ENCODE data around the gene PDYN.

The PDYN gene

DNA sequence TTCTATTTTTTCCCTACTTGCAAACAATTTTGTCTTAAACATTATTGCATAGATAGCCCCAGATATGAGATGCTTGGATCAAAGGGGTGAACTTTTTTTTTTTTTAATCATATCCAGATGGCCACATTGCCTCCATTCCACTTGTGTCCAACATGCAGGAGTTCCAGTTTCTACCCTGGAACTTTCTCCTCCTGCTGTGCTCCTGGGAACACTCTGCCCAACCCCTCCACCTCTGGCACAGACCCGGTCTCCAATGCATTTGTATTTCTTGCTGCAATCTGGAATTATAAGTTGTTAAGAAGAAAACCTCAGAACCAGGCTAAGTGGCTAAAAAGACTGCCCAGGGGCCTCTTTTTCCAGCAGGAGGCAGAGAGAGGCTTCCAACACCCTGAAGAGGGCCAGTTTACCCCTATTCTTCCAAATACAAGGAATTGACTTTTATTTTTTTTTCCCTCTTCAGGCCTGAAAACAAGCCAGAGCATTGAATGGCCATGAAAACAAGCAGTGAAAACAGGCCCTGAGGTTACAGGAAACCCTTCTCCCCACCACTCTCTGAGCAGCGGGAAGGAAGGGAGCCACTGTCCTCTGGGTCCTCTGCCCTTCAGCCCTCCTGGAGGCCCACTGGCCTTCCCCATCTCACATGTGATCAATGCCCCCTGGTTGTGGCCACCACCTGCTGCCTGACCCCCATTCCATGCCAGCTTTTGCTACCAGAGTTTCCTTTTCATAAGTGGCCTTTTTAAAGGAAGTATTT is 44.3 kb downstream of the PDYN start:
- DNase-seq = no peak

DNA sequence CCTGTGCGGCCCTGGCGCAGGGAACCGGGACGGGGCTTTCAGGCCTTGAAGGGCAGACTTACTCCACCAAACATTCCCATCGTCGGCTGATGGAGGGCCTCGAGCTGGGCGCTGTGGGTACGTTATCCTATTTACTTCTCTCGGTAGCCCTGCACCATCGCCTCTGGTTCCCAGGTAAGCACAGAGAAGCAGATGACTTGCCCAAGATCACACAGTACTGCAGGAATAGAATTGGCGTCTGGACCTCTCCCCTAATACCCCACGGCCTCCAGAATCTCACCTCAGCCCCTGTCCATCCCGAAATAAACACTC is 46.4 kb downstream of the PDYN start:
- DNase-seq = no peak

DNA sequence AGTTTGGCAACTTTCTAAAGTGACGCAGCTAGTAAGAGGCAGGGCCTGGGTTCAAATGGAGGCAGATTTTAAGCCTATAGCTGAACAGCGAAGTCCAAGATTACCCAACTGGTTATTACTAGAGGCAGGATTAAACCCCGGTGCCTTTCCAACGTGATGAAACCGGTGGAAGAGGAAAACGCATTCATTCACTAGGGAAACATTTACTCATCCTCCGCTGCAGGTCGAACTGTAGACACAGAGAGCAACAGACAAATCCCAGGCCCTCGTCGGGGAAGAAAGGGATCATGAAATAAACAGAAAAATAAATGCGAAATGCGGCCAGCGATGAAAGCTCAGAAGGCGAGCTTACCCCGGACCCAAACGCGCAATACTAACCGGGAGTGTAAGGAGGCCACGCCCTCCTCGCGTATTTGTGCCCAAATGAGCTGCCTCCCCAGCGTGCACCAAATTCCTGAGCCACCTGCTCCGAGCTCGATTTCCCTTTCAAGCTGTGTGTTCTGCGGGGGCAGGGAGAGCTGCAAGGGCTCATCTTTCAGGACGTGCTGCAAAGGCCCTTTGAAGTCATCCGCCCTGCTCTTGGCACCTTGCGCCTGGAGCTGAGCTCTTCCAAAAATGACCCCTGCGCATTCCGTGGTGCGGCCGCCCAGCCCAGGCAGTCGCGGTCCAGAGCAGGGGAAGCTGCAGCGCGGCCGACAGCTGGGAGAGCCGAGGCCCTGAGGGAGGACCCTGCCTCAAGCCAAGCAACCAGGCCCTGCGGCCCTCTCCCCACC is 46.9 kb downstream of the PDYN start:
- DNase-seq = no peak

DNA sequence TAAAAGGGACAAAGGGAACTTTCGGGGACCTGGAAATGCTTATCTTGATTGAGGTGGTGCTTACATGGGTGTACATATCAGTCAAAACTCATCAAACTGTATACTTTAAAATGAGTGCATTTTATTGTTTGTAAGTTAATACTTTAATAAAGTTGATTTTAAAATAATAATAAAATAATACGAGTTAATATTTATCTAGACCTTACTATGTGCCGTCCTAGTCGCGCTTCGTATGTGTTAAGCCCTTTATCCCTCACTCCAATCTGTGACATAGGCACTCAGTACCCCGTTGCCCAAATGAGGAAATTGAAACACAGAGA is 47.5 kb downstream of the PDYN start:
- DNase-seq = no peak

DNA sequence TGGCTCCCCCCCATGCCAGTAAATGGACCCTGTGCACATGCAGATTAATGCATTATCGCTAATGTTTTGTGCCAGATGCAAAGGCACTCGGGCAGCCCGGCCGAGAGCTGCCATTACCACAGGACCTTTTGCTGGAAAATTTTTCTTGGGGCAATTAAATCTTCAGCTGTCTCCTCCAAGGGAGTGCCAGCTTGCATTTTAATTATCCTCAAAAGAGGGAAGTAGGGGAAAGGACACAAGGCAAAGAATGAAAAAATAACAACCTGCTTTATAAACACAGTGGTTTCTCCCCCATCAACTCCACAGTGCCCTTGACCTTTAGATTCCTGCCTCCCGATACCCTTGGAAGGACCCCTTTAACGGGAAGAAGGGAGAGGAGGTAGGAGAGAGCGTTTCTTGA is 48.2 kb downstream of the PDYN start:
- no peak for DNase-seq

DNA sequence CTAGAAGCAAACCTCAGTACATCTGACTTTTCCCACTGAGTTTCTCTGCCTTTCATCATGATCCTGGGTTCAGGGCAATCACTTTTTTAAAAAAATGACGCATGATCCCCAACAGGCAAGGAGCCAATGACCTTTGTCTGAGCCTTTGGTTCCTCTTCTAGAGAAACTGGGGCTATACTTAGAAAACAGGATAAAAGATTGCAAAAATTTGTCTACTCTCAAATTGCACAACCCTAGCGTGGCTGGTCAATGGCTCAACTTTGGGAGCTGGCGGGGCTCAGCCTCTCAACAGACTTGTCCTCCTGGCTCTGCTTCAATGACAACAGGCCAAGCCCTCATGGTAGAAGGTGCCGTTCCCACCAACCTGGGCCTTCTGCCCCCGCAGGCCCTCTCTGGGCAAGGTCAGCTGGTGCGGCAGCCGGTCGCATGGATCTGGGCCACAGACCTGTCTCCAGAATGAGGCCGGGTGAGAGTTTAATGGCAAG is 48.7 kb downstream of the PDYN start:
- DNase-seq = no peak

DNA sequence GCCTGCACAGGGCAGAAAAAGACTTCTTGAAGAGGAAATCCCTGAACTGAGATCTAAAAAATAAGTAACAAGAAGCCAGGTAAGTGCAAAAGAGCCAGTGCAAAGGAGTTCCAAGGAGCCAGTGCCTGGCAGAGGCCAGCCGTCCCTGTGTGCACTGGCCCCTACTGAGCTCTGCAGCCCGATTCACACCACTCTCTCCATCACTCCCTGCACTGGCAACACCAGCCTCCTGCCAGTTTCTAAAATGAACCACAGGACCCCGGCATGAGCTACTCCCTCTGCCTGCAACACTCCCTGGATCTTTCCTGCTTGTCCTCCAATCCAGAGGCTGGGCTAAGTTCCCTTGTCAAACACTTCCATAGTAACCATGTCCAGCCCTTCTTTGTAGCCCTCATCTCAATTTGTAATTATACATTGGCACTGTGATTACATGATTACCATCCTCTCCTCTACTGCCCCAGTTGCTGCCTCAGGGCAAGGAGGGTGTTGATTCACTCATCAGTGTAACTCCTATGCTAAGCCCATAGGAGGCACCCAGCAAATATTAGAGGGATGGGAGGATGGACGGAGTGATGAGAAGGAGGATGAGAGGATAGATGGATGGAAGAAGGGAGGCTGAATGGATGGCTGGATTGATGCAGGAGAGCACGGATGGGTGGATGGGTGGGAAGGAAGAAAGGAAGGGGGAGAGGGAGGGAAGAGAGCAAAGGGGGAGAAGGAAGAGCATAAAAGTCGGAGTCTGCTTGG is 49.3 kb downstream of the PDYN start:
- no peak for DNase-seq

DNA sequence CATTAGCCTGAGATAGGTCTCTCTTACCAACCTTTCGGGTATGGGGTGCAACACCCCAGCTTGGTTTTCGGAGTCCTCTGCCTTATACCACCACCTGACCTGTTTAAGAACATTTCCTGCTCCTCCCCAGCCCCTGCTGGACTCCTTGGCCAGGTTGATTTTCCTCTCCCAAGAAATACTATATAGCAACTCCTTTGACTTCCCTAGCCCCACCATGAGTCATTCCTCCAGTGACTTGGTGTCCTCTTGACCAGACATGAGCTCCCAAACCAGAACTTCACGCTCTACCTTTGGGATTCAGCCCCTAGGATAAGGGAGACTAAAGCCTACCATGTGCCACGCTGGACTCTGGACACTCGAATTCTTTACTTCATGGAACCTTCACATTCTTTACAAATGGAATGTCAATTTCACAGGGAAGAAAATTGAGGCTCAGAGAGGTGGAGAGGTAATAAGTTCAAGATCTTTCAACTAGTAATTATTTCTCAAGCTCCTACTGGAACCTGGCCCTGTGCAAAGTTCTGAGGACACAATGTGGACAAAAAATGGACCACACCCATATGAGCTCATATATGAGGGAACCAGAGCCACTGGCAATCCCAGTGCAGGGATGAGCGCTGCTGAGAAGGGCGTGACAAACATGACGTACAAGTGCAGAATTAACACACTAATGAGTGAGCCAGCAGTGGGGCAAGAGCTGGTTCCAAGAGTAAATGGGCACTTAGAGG is 50.4 kb downstream of the PDYN start:
- DNase-seq = no peak

DNA sequence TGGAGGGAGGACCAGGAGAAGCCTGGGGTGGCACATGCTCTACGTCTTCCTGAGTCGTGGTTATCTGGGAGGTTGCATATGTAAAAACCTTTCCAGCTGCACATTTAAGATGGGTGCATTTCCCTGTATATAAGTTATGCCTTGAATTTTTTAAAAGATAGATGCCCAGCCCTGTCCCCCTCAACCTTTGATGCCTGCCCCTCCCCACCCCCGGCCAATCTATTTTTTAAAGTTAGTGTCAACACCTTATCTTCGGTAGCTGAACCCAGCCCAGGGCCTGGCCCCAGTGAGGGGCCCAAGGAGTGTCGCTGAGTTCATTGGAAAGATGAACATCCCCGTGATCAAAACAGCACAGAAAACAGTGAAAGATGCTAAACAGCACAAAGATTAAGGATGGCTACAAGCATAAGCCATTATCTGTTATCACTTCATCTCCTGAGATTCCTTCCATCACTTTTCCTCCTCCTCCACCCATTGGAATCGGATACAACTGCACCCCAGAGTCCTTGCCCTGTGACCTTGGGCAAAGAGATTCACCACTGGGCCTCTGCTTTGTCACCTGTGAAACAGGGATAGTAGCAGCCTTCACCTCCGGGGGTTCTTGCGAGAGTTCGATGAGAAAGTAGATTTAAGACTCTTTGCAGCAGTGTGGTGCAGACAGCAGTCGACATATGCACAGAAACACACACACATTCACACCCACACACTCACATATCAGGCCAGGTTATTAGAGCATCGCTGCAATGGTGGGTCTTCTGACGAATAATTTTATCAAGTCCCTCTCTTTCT is 51.2 kb downstream of the PDYN start:
- no peak for DNase-seq

DNA sequence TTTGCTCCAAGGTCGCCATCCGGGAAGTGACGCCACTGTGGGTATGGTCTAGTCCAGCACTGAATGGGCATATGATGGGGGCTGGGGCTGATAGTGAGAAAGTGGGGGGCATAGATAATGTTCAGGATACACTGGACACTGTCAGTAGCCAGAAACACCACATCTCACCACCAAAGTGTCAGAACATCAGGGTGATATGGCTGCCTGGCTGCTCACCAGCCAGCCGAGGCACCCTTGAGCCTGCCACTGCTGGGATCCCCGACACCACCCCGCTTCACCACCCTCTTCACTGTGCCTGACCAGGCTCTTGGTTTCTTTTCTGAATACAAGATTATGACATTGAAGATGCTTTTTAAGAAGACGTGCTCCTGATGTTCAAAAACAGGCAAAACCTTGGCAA is 51.8 kb downstream of the PDYN start:
- DNase-seq = no peak

DNA sequence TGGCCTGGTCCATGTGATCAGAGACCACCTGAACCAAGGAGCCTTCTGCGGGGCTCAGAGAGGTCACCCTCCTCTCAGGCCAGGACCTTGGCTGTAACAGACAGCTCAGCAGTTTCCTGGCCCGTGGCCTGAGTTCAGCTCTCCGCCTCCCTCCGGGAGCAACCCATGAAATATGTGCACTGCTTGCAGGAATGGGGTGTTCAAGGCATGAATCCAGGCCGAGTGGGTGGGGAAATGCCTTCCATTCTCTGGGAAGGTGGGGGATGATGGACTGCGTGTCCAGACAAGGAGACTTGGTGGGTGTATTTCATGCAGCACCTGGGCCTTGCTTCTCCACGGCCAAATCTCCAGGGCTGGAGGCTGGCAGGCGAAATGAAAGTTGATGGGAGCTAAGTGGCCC is 52.6 kb downstream of the PDYN start:
- DNase-seq = no peak

DNA sequence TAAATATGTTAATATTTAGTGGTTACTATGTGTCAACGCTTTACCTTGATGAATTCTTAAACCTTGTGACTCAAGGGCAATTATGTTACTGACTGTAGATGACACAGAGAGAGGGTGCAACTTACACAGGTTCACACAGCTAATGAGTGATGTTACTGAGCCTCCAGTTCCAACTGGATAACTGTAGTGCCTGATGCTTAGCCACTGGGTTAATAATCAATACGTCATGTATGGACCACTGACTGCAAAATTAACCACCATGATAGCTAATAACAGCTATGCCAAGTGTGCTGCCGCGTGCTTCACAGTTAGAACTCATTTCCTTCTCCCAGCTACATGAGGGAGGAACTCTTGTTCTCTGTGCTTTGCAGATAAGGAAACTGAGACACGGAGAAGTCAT is 53.3 kb downstream of the PDYN start:
- DNase-seq = no peak

DNA sequence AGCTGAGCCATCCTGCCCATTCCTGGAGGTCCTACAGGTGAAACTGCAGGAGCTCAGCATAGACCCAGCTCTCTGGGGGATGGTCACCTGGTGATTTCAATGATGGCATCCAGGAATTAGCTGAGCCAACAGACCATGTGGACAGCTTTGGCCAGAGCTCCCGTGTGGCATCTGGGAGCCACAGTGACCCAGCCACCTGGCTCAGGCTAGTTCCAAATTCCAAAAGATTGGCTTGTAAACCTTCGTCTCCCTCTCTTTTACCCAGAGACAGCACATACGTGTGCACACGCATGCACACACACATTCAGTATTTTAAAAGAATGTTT is 54.6 kb downstream of the PDYN start:
- DNase-seq = no peak

DNA sequence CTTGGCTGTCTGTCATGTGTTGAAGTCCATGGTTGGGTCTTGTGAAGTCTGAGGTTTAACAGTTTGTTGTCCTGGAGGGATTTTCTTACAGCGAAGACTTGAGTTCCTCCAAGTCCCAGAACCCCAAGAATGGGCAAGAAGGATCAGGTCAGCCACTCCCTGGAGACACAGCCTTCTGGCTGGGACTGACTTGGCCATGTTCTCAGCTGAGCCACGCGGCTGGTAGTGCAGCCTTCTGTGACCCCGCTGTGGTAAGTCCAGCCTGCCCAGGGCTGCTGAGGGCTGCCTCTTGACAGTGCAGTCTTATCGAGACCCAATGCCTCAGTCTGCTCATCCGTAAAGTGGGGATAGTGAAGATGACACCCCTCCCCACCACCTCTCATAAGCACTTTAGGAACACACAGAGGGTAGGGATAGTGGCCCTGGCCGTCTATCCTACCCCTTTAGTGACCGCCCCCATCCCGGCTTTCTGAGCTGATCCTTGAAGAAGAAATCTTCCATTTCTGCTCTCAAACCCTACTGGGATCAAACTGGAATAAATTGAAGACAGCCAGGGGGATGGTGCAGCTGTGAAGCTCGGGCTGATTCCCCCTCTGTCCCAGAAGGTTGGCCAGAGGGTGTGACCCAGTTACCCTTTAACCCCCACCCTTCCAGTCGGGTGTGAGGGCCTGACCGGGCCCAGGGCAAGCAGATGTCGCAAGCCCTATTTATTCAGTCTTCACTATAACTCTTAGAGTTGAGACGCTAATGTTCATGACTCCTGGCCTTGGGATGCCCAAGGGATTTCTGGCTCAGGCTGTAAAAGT is 55.2 kb downstream of the PDYN start:
- no peak for DNase-seq

DNA sequence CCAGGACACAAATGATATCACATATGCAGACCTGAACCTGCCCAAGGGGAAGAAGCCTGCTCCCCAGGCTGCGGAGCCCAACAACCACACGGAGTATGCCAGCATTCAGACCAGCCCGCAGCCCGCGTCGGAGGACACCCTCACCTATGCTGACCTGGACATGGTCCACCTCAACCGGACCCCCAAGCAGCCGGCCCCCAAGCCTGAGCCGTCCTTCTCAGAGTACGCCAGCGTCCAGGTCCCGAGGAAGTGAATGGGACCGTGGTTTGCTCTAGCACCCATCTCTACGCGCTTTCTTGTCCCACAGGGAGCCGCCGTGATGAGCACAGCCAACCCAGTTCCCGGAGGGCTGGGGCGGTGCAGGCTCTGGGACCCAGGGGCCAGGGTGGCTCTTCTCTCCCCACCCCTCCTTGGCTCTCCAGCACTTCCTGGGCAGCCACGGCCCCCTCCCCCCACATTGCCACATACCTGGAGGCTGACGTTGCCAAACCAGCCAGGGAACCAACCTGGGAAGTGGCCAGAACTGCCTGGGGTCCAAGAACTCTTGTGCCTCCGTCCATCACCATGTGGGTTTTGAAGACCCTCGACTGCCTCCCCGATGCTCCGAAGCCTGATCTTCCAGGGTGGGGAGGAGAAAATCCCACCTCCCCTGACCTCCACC is 56.4 kb downstream of the PDYN start:
- DNase-seq = no peak

DNA sequence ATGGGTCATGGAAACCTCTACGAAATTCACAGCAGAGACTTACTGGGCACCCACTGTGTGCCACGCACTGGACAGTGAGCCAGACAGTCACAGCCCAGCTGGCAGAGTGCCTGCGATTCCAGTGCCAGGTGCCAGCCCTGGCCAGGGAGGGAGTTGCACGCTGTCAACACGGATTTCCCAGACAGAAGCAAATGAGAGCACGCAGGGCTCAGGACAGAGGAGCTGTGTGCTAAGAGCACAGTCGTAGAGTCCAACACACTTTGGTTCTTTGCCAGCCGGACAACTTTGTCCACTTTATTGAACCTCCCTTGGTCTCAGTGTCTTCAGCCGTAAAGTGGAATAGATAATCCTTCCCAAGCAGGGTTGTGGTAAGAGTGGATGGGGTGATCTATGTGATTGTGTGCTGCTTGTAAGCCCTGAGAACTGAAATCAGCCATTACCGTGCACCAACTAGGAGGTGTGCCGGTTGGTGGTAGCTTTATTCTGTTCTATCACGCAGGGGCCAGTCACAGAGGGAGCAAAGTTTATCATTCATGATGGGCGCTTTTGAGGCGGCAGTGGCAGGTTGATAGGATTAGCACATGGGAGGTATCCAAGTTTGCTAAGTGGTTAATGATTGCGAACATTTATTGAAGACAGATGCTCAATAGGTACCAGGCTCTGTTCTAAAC is 58.0 kb downstream of the PDYN start:
- no peak for DNase-seq

DNA sequence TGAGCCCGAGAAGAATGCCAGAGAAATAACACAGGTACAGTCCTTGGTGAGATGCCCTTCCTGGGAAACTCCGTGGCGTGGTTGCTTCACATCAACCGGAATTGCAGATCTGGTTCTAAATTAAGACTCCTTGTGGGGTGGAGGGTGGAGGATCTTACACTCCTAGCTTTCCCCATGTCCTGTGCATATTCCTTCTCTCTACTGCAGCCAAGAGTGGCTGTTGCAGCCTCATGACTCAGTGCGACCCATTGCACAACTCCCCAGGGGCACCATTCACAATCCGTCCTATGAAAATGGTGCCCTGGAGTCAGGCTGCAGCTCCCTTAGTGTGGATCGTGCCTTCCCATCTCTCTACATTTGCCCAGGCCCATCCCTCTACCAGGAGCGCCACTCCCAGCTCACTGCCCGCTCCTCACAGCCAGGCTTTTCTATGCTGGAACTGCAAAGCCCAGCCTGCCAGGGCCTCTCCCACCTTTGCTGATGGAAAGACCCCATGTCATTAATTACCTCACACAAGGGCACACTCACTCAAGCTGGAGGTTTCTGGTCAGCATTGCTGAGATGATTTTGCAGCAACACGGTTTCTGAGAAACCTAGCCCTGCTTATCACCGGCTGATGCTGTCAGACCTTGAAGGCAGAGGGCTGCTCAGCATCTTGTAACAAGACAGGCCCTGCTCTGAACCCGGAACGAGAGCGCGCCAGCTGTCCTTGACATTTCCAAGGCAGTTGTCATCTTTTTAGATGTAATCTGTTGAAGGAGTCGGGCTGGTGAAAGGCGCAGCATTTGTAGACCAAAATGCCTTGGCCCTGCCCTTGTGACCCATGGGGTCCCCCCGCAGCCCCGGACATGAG is 58.9 kb downstream of the PDYN start:
- no peak for DNase-seq

DNA sequence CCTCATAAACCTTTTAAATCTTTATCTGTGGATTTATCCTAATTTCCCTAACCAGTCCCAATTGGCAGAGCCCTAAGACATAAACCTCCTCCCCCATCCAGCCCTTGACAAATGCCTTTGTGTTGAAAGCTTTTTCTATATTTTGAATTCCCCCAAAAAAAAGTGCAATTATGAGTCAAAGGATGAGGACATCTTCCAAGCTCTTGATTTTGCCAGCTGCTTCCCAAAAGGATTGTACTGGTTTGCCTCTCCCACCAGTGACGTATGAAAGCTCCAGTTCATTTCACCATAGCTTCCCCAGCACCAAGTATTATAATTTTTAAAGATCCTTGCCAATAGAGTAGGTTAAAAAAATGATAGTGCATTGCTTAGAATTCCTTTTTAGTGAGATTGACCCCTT is 59.7 kb downstream of the PDYN start:
- no peak for DNase-seq

DNA sequence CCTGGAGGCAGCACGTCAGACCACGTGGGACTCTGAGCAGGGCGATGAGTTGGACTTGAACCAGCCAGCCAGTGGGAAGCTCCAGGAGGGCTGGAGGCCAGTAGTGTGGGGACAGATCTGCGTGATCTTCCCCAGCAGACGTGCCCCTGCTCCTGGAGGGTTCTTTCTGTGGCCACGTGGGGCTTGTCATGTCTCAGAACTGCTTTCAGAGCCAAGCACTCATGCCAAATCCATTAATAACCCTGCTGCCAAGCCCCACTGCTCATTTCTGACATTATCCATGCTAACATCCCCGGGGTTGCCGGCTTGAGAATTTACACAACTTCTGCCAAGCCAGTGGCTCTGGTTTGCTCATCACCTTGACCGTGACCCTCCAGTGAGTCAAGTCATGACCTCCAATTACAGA is 60.4 kb downstream of the PDYN start:
- DNase-seq = no peak

DNA sequence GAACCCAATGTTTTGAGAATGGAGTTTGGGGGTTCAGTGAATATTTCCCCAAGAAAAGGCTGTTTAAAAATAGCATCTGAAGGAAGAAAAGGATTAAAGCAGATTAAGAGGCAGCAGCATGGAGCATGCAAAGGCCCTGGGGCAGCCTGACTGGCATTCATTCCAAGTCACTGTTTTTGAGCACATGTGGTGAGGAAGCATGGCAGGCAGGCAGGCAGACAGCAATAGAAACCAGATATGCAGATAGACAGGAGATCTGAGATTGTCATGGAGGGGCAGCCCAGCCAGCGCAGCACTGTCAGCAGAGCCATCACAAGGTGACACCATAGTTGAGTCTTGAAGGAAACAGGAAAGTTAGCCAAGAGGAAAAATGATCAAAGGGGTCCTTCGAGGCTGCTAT is 60.9 kb downstream of the PDYN start:
- no peak for DNase-seq
